GM19240 (cell line): ENCODE results near the gene MYOCOS.

ENCODE experiments used
- DNase-seq: peaks from one replicate; pipeline ENCODE4 v3.0.0; 2011; ENCODE audit warnings: low spot score; ENCODE audit not compliant: insufficient read length

Gene MYOCOS

GRCh38 chr1:171661076-171661650, 39.1 kb downstream of the MYOCOS start:
- no peak for DNase-seq

- DNase-seq = no peak
These were observed 41.2 kb downstream of the MYOCOS start for GRCh38 chr1:171663036-171663853.

GRCh38 chr1:171663854-171664575, 42.0 kb downstream of the MYOCOS start:
- no peak for DNase-seq

GRCh38 chr1:171664976-171665375, 42.9 kb downstream of the MYOCOS start:
- no peak for DNase-seq

GRCh38 chr1:171666114-171666769, 44.2 kb downstream of the MYOCOS start:
- DNase-seq = no peak

GRCh38 chr1:171668372-171668771, 46.3 kb downstream of the MYOCOS start:
- no peak for DNase-seq

- no peak for DNase-seq
These were observed 48.7 kb downstream of the MYOCOS start for GRCh38 chr1:171670739-171671138.

- no peak for DNase-seq
These were observed 52.7 kb downstream of the MYOCOS start for GRCh38 chr1:171674431-171675405.
